GM18505 (cell line): ENCODE results near the gene PCDH9.

Experiments used
- ATAC-seq: cut with Tn5 transposase; IDR thresholded peaks from one replicate; pipeline ENCODE4 v1.9.1; 2021; ENCODE audit not compliant: unreplicated experiment
- POLR2A ChIP-seq: IDR thresholded peaks from 4 replicates; pipeline ENCODE4 v1.6.1; 2011; ENCODE audit warnings: borderline replicate concordance; ENCODE audit not compliant: insufficient read depth, insufficient read length; ENCODE audit errors: extremely low read depth

PCDH9 gene

DNA sequence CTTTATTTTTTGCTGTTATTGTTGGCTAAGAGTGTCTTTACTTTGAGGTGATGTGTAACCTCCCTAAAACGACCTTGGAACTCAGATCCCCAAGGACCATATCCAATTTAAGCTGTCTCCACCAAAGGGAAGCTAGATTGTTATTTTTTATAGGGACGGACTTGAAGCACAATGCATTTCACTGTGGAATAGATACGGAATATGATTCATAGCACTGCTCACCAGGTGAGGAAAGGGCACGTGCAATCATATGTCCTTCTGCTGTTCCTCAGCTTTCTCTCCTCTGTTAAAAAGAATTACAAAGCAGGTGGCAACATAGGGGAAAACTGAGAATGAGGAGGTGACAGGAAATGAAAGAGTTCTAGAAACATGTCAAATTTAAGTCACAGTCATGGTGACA is 679.0 kb downstream of the PCDH9 start:
- ATAC-seq = no peak

DNA sequence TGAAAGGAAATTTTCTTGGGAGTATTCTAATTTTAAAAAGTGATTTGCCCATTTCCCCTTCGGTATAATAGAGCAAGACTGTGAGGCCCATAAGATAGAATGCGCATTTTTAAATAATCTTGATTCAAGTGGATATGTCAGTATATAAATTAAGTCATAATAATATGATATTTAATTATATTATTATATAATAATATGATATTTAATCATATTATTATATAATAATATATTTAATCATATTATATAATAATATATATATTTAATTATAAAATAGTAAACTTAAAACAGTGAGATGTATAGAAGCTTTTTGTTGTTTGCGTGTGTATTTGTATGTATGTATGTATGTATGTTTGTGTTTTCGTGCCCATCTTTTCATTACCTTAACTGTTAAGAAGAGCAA is 682.5 kb downstream of the PCDH9 start:
- no peak for TF ChIP-seq POLR2A
- no peak for ATAC-seq

More for the DNA sequence above, 679.0 kb downstream of the PCDH9 start:
- no peak for TF ChIP-seq POLR2A

GRCh38 chr13:66546534-66547379 is 683.4 kb downstream of the PCDH9 start:
- TF ChIP-seq POLR2A = no peak
- no peak for ATAC-seq

DNA sequence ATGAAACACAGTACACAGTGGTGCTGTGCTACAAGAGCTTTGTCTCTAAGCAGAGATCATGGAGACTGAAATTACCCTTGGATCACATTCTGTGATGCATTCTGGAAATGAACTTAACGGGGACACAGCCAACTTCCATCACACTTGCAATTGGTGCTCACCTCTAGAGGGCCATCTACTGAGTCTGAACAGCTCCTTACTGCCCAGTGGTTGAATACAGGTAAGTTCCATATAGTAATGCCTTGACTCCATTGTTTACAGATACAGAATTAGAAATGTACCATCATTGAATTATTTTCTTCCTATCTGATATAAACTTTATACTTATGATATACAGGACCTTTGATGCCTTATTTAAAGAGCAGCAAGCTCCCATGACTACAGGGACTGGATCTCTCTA is 686.4 kb downstream of the PCDH9 start:
- no peak for TF ChIP-seq POLR2A
- ATAC-seq = no peak

GRCh38 chr13:66537417-66537816 is 692.7 kb downstream of the PCDH9 start:
- TF ChIP-seq POLR2A = no peak
- no peak for ATAC-seq

GRCh38 chr13:66536746-66537145 is 693.4 kb downstream of the PCDH9 start:
- TF ChIP-seq POLR2A = no peak
- ATAC-seq = no peak

- no peak for ATAC-seq
- no peak for TF ChIP-seq POLR2A
Measured at GRCh38 chr13:66534561-66534960, 695.6 kb downstream of the PCDH9 start.

DNA sequence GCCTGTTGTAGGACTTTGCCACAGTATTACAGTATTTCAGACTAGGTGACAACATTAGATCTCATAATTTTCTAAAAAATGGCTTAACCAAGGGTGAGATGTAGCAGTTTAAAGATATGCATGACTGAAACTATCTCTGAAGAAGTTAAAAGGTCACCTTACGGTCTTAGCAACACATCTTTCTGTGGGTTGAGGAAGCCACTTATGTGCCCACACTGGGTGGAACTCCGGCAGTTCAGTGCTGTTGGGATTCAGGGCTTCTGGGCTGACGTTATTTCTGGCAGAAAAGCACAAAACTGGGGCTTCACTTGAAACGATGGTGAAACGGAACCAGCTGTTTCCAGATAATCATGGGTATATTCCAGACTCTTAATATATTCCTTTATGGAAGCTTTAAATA is 697.3 kb downstream of the PCDH9 start:
- TF ChIP-seq POLR2A = no peak
- ATAC-seq = no peak

GRCh38 chr13:66532146-66532545 is 698.0 kb downstream of the PCDH9 start:
- no peak for ATAC-seq
- TF ChIP-seq POLR2A = no peak

DNA sequence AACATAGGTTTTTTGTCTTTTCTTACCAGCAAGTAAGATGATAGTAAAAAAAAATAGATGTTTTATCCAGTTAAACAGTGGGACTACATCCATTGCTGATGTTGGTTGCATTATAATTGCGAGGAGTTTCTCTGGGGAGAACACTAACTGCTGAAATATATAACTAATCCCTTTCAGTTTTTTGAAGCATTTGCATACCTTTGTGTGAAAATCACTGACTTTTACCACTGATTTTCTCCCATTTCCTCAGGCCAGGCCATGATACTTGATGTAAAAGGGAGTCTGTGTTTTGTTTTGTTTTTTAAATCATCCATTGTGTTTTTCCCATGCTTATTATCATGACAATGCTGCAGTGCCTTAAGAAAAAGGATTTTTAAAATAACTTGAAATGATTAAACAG is 699.5 kb downstream of the PCDH9 start:
- no peak for ATAC-seq
- no peak for TF ChIP-seq POLR2A

- no peak for TF ChIP-seq POLR2A
- no peak for ATAC-seq
Measured at GRCh38 chr13:66530158-66530557, 700.0 kb downstream of the PCDH9 start.

DNA sequence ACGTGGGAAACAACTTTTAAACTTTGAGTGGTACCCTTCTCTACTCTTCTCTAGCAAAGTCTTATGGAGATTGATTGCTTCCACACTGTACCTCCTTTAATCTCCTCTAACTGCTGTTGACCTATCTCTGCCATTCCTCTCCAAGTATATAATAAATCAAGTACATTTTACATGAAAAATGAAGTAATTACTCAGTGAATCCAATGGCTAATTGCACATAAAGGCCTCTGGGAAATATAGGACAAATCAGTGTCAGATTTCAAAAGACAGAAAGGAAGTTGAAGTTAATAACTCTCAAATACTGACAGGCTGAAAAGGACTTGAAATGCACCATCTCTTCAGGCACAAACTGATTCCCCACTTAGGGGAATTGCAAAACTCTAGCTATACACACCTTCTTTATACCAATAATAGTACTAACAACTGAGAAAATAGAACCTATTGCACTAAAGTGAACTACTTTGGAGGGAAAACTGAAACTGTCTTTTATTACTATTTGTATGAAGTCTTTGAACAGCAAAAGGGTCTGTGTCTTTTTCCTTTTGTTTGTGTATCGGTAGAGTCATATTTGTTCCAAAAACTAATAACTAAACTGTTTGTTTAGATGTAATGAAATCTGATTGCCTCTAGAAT is 701.1 kb downstream of the PCDH9 start:
- no peak for ATAC-seq
- TF ChIP-seq POLR2A = no peak

DNA sequence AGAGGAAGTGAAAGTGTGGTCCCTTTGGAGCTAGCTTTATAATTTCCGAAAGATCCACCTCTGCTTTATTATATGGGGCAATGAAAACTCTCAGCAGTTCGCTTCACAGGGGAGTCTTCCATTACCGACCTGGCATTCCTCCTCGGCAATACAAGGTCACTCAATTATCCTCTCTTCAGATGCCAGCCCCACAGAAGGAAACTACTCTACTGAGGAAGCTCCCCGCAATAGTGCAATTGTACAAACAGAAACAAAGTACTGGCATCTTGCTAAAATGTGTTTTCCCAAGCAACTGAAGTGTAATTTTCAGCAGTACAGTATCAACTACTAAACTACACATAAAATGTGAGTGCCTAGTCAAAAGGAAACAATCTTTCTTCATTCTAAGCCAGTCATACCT is 702.0 kb downstream of the PCDH9 start:
- TF ChIP-seq POLR2A = no peak
- no peak for ATAC-seq

DNA sequence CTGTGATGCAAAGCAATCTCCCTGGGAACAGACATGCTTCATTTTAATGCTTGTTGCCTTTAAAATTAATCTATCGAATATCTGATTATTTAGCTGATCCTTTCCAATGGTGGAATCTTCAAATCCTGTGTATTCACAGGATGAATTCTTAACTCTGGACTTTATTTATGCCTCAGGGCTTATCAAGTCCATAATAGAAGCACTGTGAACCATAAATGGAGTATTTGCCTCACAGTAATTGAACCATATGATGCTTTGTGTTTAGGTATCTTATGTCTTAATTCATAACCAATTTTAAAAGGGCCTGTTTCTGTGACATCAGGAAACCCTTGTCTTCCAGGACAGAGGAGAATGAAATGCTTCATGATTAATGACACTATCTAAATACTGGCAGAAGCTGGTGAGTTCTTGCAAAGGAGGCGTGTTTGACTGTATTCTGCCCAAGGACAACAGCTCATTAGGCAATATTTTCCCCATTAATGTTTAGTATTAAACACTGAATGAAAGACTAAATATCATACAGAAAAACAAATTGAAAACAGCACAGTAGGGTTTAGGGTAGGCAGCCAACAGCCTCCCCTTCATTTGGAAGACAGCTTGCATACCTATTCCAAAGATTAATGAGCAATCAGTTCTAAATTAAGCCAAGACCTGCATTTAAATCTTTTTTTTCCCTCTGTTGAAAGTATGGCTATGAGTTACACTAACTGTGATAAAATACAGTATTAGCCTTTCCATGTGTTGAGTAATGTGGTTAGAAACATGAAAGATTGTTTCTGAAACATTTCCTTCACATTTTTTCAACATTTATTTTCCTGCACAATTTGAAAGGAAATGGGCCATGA is 709.4 kb downstream of the PCDH9 start:
- TF ChIP-seq POLR2A = no peak
- no peak for ATAC-seq

DNA sequence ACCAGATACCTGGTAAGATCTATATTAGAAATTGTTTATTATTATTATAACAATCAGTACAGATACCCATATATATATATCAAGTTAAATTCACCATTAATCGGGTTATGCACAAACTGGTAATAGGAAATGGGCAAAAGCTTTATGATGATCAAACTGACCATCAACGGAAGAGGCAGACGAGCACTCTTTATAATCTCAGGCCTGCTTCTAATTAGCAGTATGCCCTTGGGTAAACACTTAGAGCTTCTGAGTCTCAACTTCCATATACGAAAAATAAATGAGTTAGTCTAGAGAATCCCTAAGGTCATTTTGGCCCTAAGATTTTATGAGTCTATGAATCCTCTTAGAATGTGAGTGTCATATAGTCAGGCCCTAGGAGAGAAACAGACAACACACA is 710.9 kb downstream of the PCDH9 start:
- TF ChIP-seq POLR2A = no peak
- ATAC-seq = no peak
